Liver (tissue), 3 donors: Measurements from ENCODE around the gene SHC3.

Experiments
- EGR1 ChIP-seq, 2 donors: IDR thresholded peaks; 2 replicates each; pipeline ENCODE4 v1.6.1; 2016 to 2018; ENCODE audit warnings: antibody characterized with exemption in 2 of 2, low read depth in 2 of 2
- FOXA1 ChIP-seq: IDR thresholded peaks from 2 replicates; pipeline ENCODE4 v1.6.1; 2016; ENCODE audit warnings: antibody characterized with exemption
- GABPA ChIP-seq, 2 donors: IDR thresholded peaks in 1 of 2; conservative IDR thresholded peaks in 1 of 2; 2 replicates each; pipeline ENCODE4 v1.6.1; 2016; ENCODE audit warnings: antibody characterized with exemption in 2 of 2, mild to moderate bottlenecking in 1 of 2, moderate library complexity in 1 of 2
- JUND ChIP-seq, 2 donors: IDR thresholded peaks; 2 replicates each; pipeline ENCODE4 v1.6.1; 2016; ENCODE audit warnings: antibody characterized with exemption in 2 of 2
- NR2F2 ChIP-seq: IDR thresholded peaks from 2 replicates; pipeline ENCODE4 v1.6.1; 2016; ENCODE audit warnings: antibody characterized with exemption
- RAD21 ChIP-seq, 2 donors: IDR thresholded peaks; 2 replicates each; pipeline ENCODE4 v1.6.1; 2016; ENCODE audit warnings: antibody characterized with exemption in 2 of 2, mild to moderate bottlenecking in 2 of 2
- REST ChIP-seq: IDR thresholded peaks from 2 replicates; pipeline ENCODE4 v1.6.1; 2016; ENCODE audit warnings: antibody characterized with exemption, mild to moderate bottlenecking
- RXRA ChIP-seq, 2 donors: IDR thresholded peaks; 2 replicates each; pipeline ENCODE4 v1.6.1; 2017 to 2018; ENCODE audit warnings: antibody characterized with exemption in 2 of 2, mild to moderate bottlenecking in 1 of 2
- SP1 ChIP-seq: IDR thresholded peaks from 2 replicates; pipeline ENCODE4 v1.6.1; 2018; ENCODE audit warnings: antibody characterized with exemption, mild to moderate bottlenecking
- TAF1 ChIP-seq: conservative IDR thresholded peaks from 2 replicates; pipeline ENCODE4 v1.6.1; 2016; ENCODE audit warnings: antibody characterized with exemption, mild to moderate bottlenecking
- YY1 ChIP-seq: IDR thresholded peaks from 2 replicates; pipeline ENCODE4 v1.6.1; 2016; ENCODE audit warnings: antibody characterized with exemption, mild to moderate bottlenecking
- ZBTB33 ChIP-seq: IDR thresholded peaks from 2 replicates; pipeline ENCODE4 v1.6.1; 2016; ENCODE audit warnings: antibody characterized with exemption
- TF ChIP-seq, protein P1 (sequence below): fragments of 150-350 bp; IDR thresholded peaks from 2 replicates; pipeline ENCODE4 v1.5.1; 2017; ENCODE audit warnings: improper control_type of control experiment, low read depth, low read length; ENCODE audit not compliant: missing input control
- TF ChIP-seq, protein P2 (sequence below): IDR thresholded peaks from 2 replicates; pipeline ENCODE4 v1.6.1; 2016; ENCODE audit warnings: antibody characterized with exemption
- donor health status: healthy.
- donor health status: healthy.

GRCh38 chr9:89218040-89218928 is 39.7 kb upstream of the SHC3 start:
- TF ChIP-seq RXRA (IDR thresholded peaks at IDR 0.05) (no peak), EGR1 (IDR thresholded peaks at IDR 0.05; ENCODE audit: low read depth in 2 of 2) (no peak), NR2F2 (no peak), JUND (IDR thresholded peaks at IDR 0.05) (no peak), ZBTB33 (no peak), RAD21 (IDR thresholded peaks at IDR 0.05) (no peak), SP1 (no peak), TAF1 (no peak), REST (no peak), YY1 (no peak), GABPA (IDR thresholded peaks at IDR 0.05 in 1 of 2, conservative IDR thresholded peaks at IDR 0.05 in 1 of 2) (no peak), FOXA1 (no peak)
- TF ChIP-seq, protein P1, sequence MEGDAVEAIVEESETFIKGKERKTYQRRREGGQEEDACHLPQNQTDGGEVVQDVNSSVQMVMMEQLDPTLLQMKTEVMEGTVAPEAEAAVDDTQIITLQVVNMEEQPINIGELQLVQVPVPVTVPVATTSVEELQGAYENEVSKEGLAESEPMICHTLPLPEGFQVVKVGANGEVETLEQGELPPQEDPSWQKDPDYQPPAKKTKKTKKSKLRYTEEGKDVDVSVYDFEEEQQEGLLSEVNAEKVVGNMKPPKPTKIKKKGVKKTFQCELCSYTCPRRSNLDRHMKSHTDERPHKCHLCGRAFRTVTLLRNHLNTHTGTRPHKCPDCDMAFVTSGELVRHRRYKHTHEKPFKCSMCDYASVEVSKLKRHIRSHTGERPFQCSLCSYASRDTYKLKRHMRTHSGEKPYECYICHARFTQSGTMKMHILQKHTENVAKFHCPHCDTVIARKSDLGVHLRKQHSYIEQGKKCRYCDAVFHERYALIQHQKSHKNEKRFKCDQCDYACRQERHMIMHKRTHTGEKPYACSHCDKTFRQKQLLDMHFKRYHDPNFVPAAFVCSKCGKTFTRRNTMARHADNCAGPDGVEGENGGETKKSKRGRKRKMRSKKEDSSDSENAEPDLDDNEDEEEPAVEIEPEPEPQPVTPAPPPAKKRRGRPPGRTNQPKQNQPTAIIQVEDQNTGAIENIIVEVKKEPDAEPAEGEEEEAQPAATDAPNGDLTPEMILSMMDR, result no peak
- TF ChIP-seq, protein P2, sequence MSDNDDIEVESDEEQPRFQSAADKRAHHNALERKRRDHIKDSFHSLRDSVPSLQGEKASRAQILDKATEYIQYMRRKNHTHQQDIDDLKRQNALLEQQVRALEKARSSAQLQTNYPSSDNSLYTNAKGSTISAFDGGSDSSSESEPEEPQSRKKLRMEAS, result no peak
